ENCODE data around the gene DCC.

The DCC gene

DNA sequence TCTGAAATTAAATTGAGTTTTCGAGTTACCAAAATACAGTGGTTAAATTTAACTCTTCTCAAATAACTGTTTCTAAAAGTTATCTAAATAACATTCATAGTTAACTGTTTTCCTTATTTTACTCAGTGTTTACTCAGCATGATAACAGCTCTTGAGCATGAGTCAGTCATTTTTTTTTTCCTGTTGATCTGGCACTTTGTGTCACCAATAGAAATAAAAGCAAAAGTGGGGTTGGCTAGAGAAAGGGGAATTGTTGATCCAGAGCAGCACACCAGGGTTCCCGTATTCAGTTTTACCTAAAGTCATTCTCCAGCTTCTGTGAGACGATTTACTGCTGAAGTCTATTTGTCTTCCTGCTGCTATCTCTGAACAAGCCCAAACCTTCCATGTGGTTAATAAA, 851.6 kb downstream of the DCC start:
- Histone ChIP-seq H3K9me3 (ENCODE audit: control insufficient read depth, insufficient read depth, low read length) (no peaks in the 10 kb centered on the region), H3K27ac (ENCODE audit: low read length) (no peak overlapping the region), H3K4me3 (ENCODE audit: low read length) (no peak overlapping the region), H3K27me3 (ENCODE audit: control insufficient read depth, insufficient read depth, low read length) (no peaks in the 10 kb centered on the region), H3K4me1 (ENCODE audit: control insufficient read depth, insufficient read depth, low read length) (no peaks in the 10 kb centered on the region), H3K36me3 (ENCODE audit: control insufficient read depth, insufficient read depth, low read length) (no peaks in the 10 kb centered on the region)
- no CpG with 5 or more reads among the region's 3 CpGs for WGBS (ENCODE audit: insufficient coverage, insufficient read length)
- no peak for DNase-seq (ENCODE audit: low read depth, low spot score)

GRCh38 chr18:53193870-53194269, 853.9 kb downstream of the DCC start:
- Histone ChIP-seq H3K27me3 (ENCODE audit: control insufficient read depth, insufficient read depth, low read length) (no peaks in the 10 kb centered on the region), H3K4me3 (ENCODE audit: low read length) (no peak overlapping the region)

DNA sequence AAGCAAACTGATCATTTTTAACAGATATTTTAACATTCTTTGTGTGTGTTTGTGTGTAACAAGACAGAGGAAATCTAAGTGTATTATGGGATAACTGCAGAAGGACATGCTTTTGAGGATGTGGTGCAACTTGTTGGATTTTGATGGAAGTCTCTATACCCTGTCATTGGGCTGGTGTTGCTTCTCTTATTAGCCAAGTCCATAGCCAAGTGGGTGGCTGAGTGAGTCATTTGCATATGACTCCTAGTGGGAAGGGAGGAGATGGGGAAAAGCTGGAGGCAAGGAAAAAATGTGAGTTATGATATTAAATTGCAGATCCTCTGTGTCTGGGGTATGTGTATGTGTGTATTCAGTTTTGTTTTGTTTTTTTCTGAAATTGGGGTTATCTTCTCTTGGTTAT, 879.9 kb downstream of the DCC start:
- no peak overlapping the region for H3K4me3 ChIP-seq (ENCODE audit: low read length)
- DNase-seq (ENCODE audit: low read depth, low spot score): no peak
- H3K27ac ChIP-seq (ENCODE audit: low read length): no peak overlapping the region
- H3K9me3 ChIP-seq (ENCODE audit: control insufficient read depth, insufficient read depth, low read length): no peaks in the 10 kb centered on the region
- no peaks in the 10 kb centered on the region for H3K4me1 ChIP-seq (ENCODE audit: control insufficient read depth, insufficient read depth, low read length)
- no peaks in the 10 kb centered on the region for H3K36me3 ChIP-seq (ENCODE audit: control insufficient read depth, insufficient read depth, low read length)
- H3K27me3 ChIP-seq (ENCODE audit: control insufficient read depth, insufficient read depth, low read length): no peaks in the 10 kb centered on the region

More at GRCh38 chr18:53193870-53194269, 853.9 kb downstream of the DCC start:
- DNase-seq (ENCODE audit: low read depth, low spot score): no peak
- H3K36me3 ChIP-seq (ENCODE audit: control insufficient read depth, insufficient read depth, low read length): no peaks in the 10 kb centered on the region
- no peaks in the 10 kb centered on the region for H3K4me1 ChIP-seq (ENCODE audit: control insufficient read depth, insufficient read depth, low read length)
- no peak overlapping the region for H3K27ac ChIP-seq (ENCODE audit: low read length)
- H3K9me3 ChIP-seq (ENCODE audit: control insufficient read depth, insufficient read depth, low read length): no peaks in the 10 kb centered on the region

DNA sequence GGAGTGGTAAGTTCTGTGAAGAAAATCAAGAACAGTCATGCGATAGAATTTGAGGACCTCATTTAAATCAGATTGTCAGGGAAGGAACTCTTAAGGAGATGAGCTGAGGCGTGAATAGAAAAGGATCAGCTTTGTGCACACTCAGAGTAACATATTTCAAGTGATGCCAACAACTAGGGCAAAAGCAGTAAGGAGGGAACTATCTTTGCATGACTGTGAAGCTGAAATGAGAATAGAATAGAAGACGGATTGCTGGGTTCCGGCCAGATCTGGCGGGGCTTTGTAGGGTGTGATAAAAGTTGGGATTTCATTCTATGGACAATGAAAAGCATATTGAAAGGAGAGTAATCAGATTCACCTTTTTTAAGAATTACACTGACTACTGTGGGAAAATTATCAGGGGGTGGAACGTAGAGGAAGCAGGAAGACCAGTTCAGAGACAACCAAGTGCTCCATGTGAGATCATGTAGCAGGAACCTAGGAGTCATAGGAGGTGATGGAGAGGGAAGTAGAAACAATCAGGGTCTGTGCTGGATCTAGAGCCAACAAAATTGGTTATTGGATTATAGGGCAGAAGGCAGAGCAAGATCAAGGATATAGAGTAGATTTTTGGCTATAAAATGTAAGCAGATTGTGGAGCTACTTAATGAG, 884.3 kb downstream of the DCC start:
- Histone ChIP-seq H3K4me1 (ENCODE audit: control insufficient read depth, insufficient read depth, low read length) (no peaks in the 10 kb centered on the region), H3K27ac (ENCODE audit: low read length) (no peak overlapping the region), H3K9me3 (ENCODE audit: control insufficient read depth, insufficient read depth, low read length) (no peaks in the 10 kb centered on the region), H3K27me3 (ENCODE audit: control insufficient read depth, insufficient read depth, low read length) (no peaks in the 10 kb centered on the region), H3K36me3 (ENCODE audit: control insufficient read depth, insufficient read depth, low read length) (no peaks in the 10 kb centered on the region), H3K4me3 (ENCODE audit: low read length) (no peak overlapping the region)
- DNase-seq (ENCODE audit: low read depth, low spot score): no peak
- WGBS (ENCODE audit: insufficient coverage, insufficient read length): no CpG with 5 or more reads among the region's 6 CpGs

DNA sequence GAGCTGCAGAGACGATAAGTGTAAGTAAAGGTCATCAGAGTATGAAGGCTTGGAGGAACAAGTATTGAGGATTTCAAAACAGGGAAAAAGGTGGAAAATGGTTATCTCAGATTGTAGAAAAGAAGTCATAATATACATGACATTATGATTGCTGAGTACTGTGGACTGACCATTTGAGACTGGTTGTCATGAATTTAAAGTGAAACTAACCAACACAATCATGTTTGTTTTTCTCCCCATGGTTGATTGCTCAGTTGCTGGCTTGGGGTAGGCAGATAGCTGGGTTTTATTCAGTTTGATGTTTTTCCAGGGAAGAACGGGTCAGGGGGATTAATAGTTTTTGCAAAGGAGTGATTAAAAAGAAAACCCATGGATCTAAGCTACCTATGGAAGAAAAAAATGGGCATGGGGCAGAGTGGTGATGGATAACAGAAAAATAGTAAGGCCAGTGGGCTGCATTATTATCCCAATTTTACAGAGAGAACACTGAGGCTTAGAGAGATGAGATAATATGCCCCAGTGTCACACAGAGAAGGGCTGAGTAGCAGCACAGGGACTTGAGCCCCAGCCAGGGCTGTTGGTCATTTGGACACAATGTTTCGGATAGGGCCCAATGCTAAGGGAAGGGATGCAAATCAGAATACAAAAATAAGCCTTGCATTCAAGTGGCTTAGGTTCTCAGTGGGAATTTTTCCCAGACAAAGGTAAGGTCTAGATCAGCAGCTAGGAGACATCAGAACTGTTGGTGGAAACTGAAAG, 885.7 kb downstream of the DCC start:
- no CpG with 5 or more reads among the region's 3 CpGs for WGBS (ENCODE audit: insufficient coverage, insufficient read length)
- no peaks in the 10 kb centered on the region for H3K27me3 ChIP-seq (ENCODE audit: control insufficient read depth, insufficient read depth, low read length)
- H3K4me3 ChIP-seq (ENCODE audit: low read length): no peak overlapping the region
- H3K4me1 ChIP-seq (ENCODE audit: control insufficient read depth, insufficient read depth, low read length): no peaks in the 10 kb centered on the region
- no peaks in the 10 kb centered on the region for H3K9me3 ChIP-seq (ENCODE audit: control insufficient read depth, insufficient read depth, low read length)
- DNase-seq (ENCODE audit: low read depth, low spot score): no peak
- no peaks in the 10 kb centered on the region for H3K36me3 ChIP-seq (ENCODE audit: control insufficient read depth, insufficient read depth, low read length)
- no peak overlapping the region for H3K27ac ChIP-seq (ENCODE audit: low read length)

- Histone ChIP-seq H3K4me1 (ENCODE audit: control insufficient read depth, insufficient read depth, low read length) (no peaks in the 10 kb centered on the region), H3K36me3 (ENCODE audit: control insufficient read depth, insufficient read depth, low read length) (no peaks in the 10 kb centered on the region), H3K27ac (ENCODE audit: low read length) (no peak overlapping the region), H3K27me3 (ENCODE audit: control insufficient read depth, insufficient read depth, low read length) (no peaks in the 10 kb centered on the region), H3K4me3 (ENCODE audit: low read length) (no peak overlapping the region), H3K9me3 (ENCODE audit: control insufficient read depth, insufficient read depth, low read length) (no peaks in the 10 kb centered on the region)
- no CpG with 5 or more reads among the region's 1 CpG for WGBS (ENCODE audit: insufficient coverage, insufficient read length)
- DNase-seq (ENCODE audit: low read depth, low spot score): no peak
These were observed 894.6 kb downstream of the DCC start for GRCh38 chr18:53234610-53235009.

DNA sequence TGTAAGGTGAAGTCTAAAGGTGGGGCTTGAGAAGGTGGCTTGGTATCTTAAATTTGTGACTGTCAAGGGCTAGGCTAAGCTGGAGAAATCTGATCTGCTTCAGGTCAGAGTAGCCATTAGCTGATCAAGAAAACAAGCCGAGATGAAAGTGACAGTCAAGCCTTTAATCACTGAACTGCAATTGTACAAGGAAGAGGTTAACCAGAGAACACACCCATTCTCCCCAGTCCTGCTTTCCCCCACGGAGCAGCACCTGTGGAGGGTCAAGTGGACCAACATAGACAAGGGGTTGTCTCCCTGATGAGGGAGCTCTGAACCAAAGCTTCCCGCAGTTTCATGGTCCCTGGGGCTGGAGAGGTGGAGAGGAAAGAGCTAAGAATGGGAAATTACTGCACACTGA, 901.2 kb downstream of the DCC start:
- H3K27ac ChIP-seq (ENCODE audit: low read length): no peak overlapping the region
- no peaks in the 10 kb centered on the region for H3K4me1 ChIP-seq (ENCODE audit: control insufficient read depth, insufficient read depth, low read length)
- no peaks in the 10 kb centered on the region for H3K9me3 ChIP-seq (ENCODE audit: control insufficient read depth, insufficient read depth, low read length)
- no peaks in the 10 kb centered on the region for H3K27me3 ChIP-seq (ENCODE audit: control insufficient read depth, insufficient read depth, low read length)
- DNase-seq (ENCODE audit: low read depth, low spot score): no peak
- no peaks in the 10 kb centered on the region for H3K36me3 ChIP-seq (ENCODE audit: control insufficient read depth, insufficient read depth, low read length)
- no peak overlapping the region for H3K4me3 ChIP-seq (ENCODE audit: low read length)
- no CpG with 5 or more reads among the region's 3 CpGs for WGBS (ENCODE audit: insufficient coverage, insufficient read length)

DNA sequence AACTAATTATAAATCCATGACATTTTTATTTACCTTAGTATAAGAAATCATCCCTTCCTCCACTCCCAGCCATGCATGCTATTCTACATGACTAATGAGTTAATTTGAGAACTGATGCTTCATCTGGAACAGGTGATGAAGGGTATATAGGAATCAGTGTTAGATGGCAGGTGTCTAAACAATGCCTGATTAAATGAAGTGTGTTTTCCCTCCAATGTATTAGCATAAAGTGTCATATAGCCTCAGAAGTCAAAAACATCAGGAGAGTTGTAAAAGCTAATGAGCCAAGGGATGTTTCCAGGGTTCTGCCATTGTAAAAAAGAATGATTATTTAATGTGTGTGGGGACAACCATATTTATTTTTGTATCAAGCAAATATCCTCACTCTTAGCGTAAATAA, 913.8 kb downstream of the DCC start:
- Histone ChIP-seq H3K4me1 (ENCODE audit: control insufficient read depth, insufficient read depth, low read length) (peaks cover 1% of the 10 kb centered on the region; the same call in 1 of the 2 replicates), H3K36me3 (ENCODE audit: control insufficient read depth, insufficient read depth, low read length) (no peaks in the 10 kb centered on the region), H3K27ac (ENCODE audit: low read length) (no peak overlapping the region), H3K4me3 (ENCODE audit: low read length) (no peak overlapping the region), H3K9me3 (ENCODE audit: control insufficient read depth, insufficient read depth, low read length) (no peaks in the 10 kb centered on the region), H3K27me3 (ENCODE audit: control insufficient read depth, insufficient read depth, low read length) (no peaks in the 10 kb centered on the region)
- no peak for DNase-seq (ENCODE audit: low read depth, low spot score)
- no CpG with 5 or more reads among the region's 1 CpG for WGBS (ENCODE audit: insufficient coverage, insufficient read length)

DNA sequence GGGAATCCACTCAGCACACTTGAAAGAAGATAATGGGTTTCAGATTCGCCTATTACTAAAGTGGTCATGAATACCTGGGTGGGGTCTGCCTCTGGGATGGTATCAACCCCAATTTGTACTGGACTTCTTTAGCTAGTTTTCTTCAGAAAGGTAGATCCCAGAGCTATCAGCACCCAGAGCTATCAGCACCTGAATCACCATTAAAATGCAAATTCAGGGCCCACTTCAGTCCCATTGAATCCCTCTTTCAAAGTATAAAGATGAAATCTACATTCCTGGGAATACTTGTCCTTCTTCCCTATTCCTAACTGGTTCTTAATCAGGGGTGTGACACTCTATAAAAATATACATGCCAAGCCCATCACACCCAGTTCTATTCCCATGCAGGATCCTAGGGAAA, 914.3 kb downstream of the DCC start:
- Histone ChIP-seq H3K9me3 (ENCODE audit: control insufficient read depth, insufficient read depth, low read length) (no peaks in the 10 kb centered on the region), H3K27me3 (ENCODE audit: control insufficient read depth, insufficient read depth, low read length) (no peaks in the 10 kb centered on the region), H3K36me3 (ENCODE audit: control insufficient read depth, insufficient read depth, low read length) (no peaks in the 10 kb centered on the region), H3K4me3 (ENCODE audit: low read length) (no peak overlapping the region), H3K27ac (ENCODE audit: low read length) (no peak overlapping the region), H3K4me1 (ENCODE audit: control insufficient read depth, insufficient read depth, low read length) (peaks cover 1% of the 10 kb centered on the region; the same call in 1 of the 2 replicates)
- no CpG with 5 or more reads among the region's 1 CpG for WGBS (ENCODE audit: insufficient coverage, insufficient read length)
- no peak for DNase-seq (ENCODE audit: low read depth, low spot score)

- Histone ChIP-seq H3K4me1 (ENCODE audit: control insufficient read depth, insufficient read depth, low read length) (no peaks in the 10 kb centered on the region), H3K36me3 (ENCODE audit: control insufficient read depth, insufficient read depth, low read length) (no peaks in the 10 kb centered on the region), H3K27ac (ENCODE audit: low read length) (no peak overlapping the region), H3K9me3 (ENCODE audit: control insufficient read depth, insufficient read depth, low read length) (no peaks in the 10 kb centered on the region), H3K4me3 (ENCODE audit: low read length) (no peak overlapping the region), H3K27me3 (ENCODE audit: control insufficient read depth, insufficient read depth, low read length) (no peaks in the 10 kb centered on the region)
- DNase-seq (ENCODE audit: low read depth, low spot score): no peak
- WGBS (ENCODE audit: insufficient coverage, insufficient read length): no CpG with 5 or more reads among the region's 5 CpGs
These were observed 921.2 kb downstream of the DCC start for GRCh38 chr18:53261241-53261640.

- DNase-seq (ENCODE audit: low read depth, low spot score): no peak
- no peaks in the 10 kb centered on the region for H3K9me3 ChIP-seq (ENCODE audit: control insufficient read depth, insufficient read depth, low read length)
- no peaks in the 10 kb centered on the region for H3K27me3 ChIP-seq (ENCODE audit: control insufficient read depth, insufficient read depth, low read length)
- no peak overlapping the region for H3K27ac ChIP-seq (ENCODE audit: low read length)
- H3K4me3 ChIP-seq (ENCODE audit: low read length): no peak overlapping the region
- no CpG with 5 or more reads among the region's 1 CpG for WGBS (ENCODE audit: insufficient coverage, insufficient read length)
- H3K36me3 ChIP-seq (ENCODE audit: control insufficient read depth, insufficient read depth, low read length): no peaks in the 10 kb centered on the region
- no peaks in the 10 kb centered on the region for H3K4me1 ChIP-seq (ENCODE audit: control insufficient read depth, insufficient read depth, low read length)
These were observed 926.9 kb downstream of the DCC start for GRCh38 chr18:53266850-53267249.
